AG04450 (cell line): Measurements from ENCODE around the gene RIC1. TPM values are rescaled to one million over a fixed set of nuclear protein-coding genes. Genes with fewer than 3 reads are reported as not detected.

Experiments used
- CTCF ChIA-PET: fragments of 300-600, 350-600 bp; formaldehyde crosslinking; extraction: SDS; loops from one replicate; lab custom pipeline; 2022; ENCODE audit warnings: antibody characterized with exemption, inconsistent platforms; lab: Charles Lee
- POLR2A ChIA-PET: fragments of 350-600 bp; formaldehyde crosslinking; extraction: SDS; loops from one replicate; lab custom pipeline; 2021; ENCODE audit warnings: antibody characterized with exemption, inconsistent platforms; lab: Yijun Ruan, JAX
- DNase-seq: peaks from one replicate; pipeline ENCODE4 v3.0.0-alpha.2; 2011; ENCODE audit warnings: low read depth, low spot score
- H3K27ac ChIP-seq: one replicate; pipeline ENCODE4 v1.5.1; 2012; ENCODE audit warnings: low read depth, low read length, control low read depth
- H3K27me3 ChIP-seq: one replicate; pipeline ENCODE4 v1.6.0; 2012; ENCODE audit warnings: low read length; ENCODE audit not compliant: control insufficient read depth, insufficient read depth
- H3K4me3 ChIP-seq: 2 replicates; pipeline ENCODE4 v1.5.1; 2011; ENCODE audit warnings: mild to moderate bottlenecking, low read depth, low read length, control low read depth
- H3K9me3 ChIP-seq: 2 replicates; pipeline ENCODE4 v1.5.1; 2012; ENCODE audit warnings: low read length; ENCODE audit not compliant: control insufficient read depth, insufficient read depth
- polyA plus RNA-seq: library from polyadenylated mRNA; depleted of rRNA; stranded (reverse); fragments of >200 nt; gene quantifications from 2 replicates; pipeline ENCODE4 v1.2.3, GENCODE V29; 2011
- TF ChIP-seq, protein P1 (sequence below): IDR thresholded peaks from 2 replicates; pipeline ENCODE4 v1.5.1; 2011; ENCODE audit warnings: low read depth, low read length, control low read depth, inconsistent platforms

The RIC1 gene
- polyA plus RNA-seq, 1 experiment = 65.4 TPM

DNA sequence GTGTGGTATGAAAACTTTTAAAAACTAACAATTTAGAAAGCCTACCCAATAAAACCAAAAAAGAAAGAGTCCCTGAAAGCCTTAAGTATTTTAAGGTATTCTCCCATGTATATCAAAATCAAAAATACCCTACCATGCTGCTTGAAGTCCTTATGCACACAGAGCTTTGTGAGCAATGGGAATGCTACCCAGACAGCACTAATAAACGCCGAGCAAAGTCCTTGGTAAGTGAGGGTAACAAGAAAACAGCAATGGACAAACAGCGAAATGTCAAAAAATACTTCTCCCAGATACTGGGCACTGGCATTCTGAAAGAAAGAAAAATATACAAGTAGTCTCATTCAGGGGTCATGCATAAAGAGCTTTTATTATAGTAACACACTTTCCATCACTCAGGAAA is 176.6 kb downstream of the RIC1 start:
- no peaks in the 10 kb centered on the region for H3K9me3 ChIP-seq
- H3K27me3 ChIP-seq = no peaks in the 10 kb centered on the region
- ChIA-PET POLR2A (no interaction called here), CTCF (interaction anchor here (0.5 kb wide), 1 partner anchor 205 kb away, joined by 3 read pairs; no protein-coding TSS in a partner anchor)
- TF ChIP-seq, protein P1, sequence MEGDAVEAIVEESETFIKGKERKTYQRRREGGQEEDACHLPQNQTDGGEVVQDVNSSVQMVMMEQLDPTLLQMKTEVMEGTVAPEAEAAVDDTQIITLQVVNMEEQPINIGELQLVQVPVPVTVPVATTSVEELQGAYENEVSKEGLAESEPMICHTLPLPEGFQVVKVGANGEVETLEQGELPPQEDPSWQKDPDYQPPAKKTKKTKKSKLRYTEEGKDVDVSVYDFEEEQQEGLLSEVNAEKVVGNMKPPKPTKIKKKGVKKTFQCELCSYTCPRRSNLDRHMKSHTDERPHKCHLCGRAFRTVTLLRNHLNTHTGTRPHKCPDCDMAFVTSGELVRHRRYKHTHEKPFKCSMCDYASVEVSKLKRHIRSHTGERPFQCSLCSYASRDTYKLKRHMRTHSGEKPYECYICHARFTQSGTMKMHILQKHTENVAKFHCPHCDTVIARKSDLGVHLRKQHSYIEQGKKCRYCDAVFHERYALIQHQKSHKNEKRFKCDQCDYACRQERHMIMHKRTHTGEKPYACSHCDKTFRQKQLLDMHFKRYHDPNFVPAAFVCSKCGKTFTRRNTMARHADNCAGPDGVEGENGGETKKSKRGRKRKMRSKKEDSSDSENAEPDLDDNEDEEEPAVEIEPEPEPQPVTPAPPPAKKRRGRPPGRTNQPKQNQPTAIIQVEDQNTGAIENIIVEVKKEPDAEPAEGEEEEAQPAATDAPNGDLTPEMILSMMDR = no peak
- DNase-seq = no peak
- H3K27ac ChIP-seq = no peak overlapping the region
- no peak overlapping the region for H3K4me3 ChIP-seq

DNA sequence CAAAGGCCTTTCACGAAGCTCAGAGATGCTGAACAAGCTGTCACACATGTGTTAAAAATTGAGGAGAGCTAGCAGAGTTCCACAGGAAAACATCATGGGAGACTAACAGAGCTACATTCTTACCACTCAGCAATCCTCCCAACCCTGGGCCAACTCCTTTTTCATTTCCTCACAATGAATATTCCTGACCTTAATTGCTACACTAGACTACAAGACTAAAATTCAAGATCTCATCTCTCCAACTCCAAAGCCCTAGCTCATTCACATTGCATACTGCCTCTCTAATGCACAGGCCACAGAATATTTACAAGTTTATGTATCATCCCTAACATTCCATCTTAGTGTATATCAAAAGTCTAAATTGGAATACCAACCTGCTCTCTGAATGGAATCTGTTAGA is 182.8 kb downstream of the RIC1 start:
- Histone ChIP-seq H3K4me3 (no peak overlapping the region), H3K27me3 (no peaks in the 10 kb centered on the region), H3K9me3 (no peaks in the 10 kb centered on the region), H3K27ac (no peak overlapping the region)
- TF ChIP-seq, protein P1 = no peak
- ChIA-PET POLR2A (no interaction called here), CTCF (interaction anchor here (0.6 to 2.6 kb wide), 4 partner anchors 13 to 74 kb away, joined by 3 to 9 read pairs (median 6); partner anchors contain the start of gene ERMP1)
- no peak for DNase-seq

DNA sequence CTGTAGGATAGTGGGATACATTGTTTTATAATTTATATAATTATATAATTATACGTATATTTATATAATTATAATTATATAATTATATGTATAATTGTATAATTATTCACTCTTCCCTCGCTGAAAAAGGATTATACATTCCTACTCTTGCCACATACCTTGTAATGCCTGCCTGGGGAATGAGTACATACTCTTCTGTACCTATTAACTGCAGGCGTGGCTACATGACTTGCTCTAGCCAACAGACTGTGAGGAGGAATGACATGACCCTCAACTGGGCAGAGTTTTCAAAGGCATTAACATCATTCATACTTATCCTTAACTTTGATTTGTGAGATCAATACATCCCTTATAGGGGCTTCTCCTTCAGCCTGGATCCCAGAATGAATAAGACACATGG is 184.9 kb downstream of the RIC1 start:
- no peaks in the 10 kb centered on the region for H3K27me3 ChIP-seq
- TF ChIP-seq, protein P1 = no peak
- CTCF ChIA-PET = no interaction called here
- H3K27ac ChIP-seq = no peak overlapping the region
- no peak overlapping the region for H3K4me3 ChIP-seq
- no peaks in the 10 kb centered on the region for H3K9me3 ChIP-seq
- DNase-seq = no peak
- POLR2A ChIA-PET = no interaction called here

DNA sequence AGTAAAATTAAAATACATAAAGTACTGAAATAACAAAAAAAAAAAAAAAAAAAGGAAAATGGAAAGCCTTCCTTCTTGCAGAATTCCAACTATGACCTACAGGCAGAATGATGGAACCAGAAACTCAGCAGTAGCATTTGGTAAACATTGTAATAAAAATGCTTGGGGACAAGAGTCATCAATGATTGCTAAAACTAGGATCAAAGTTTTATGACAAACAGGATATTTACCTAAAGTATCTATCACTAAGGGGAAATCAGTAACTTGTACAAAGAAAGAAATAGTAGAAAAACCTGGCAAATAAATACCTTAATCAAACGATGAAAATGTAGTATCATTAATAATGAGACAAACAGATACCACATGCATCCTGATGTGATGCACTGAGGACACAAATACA is 186.6 kb downstream of the RIC1 start:
- ChIA-PET POLR2A (no interaction called here), CTCF (no interaction called here)
- Histone ChIP-seq H3K9me3 (no peaks in the 10 kb centered on the region), H3K27me3 (no peaks in the 10 kb centered on the region), H3K4me3 (no peak overlapping the region), H3K27ac (no peak overlapping the region)
- DNase-seq = no peak
- TF ChIP-seq, protein P1 = no peak

DNA sequence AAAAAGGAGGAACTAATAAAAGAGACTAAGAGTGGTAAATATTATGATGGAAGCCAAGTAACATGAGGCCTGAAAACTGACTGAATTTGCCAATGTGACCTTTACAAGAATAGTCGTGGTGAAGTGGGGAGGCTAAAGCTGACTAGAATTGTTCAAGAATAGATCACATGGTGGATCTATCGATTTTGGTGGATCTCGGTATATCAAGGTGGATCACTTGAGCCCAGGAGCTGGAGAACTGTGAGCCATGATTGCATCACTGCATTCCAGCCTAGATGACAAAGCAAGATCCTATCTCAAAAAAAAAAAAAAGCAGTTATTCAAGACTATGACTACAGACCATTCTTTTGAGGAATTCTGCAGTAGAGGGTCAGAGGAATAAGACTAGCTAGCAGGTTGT is 189.0 kb downstream of the RIC1 start:
- ChIA-PET CTCF (interaction anchor here (0.8 to 8.1 kb wide), 2 partner anchors 15 to 19 kb away, joined by 3 to 50 read pairs; partner anchors contain the start of gene ERMP1), POLR2A (interaction anchor here (0.7 kb wide), 1 partner anchor 38 kb away, joined by 5 read pairs; no protein-coding TSS in a partner anchor)
- TF ChIP-seq, protein P1 = no peak
- H3K27ac ChIP-seq = no peak overlapping the region
- no peaks in the 10 kb centered on the region for H3K9me3 ChIP-seq
- DNase-seq = no peak
- H3K4me3 ChIP-seq = no peak overlapping the region
- H3K27me3 ChIP-seq = no peaks in the 10 kb centered on the region
